GM12878 (cell line): ENCODE results near the gene PPP3CA. TPM values are rescaled to one million over a fixed set of nuclear protein-coding genes. Genes with fewer than 3 reads are reported as not detected.
A peak's percentile ranks its signal among the peaks of the same experiment; 100 is the strongest.

Experiments
- ASH2L ChIP-seq: fragments of 300-600, 200-600 bp; sonication (generic); IDR thresholded peaks from 2 replicates; pipeline ENCODE4 v1.6.1; 2017; ENCODE audit warnings: low read depth, mild to moderate bottlenecking, borderline replicate concordance
- BMI1 ChIP-seq: fragments of 450-650 bp; IDR thresholded peaks from 2 replicates; pipeline ENCODE4 v1.6.1; 2016; ENCODE audit warnings: mild to moderate bottlenecking, moderate library complexity, borderline replicate concordance
- CBX5 ChIP-seq: sonication (generic); IDR thresholded peaks from 2 replicates; pipeline ENCODE4 v1.6.1; 2016; ENCODE audit warnings: low read depth, moderate library complexity, mild to moderate bottlenecking, inconsistent platforms
- CHD4 ChIP-seq: fragments of 200-600 bp; sonication (generic); IDR thresholded peaks from 2 replicates; pipeline ENCODE4 v1.6.1; 2016; ENCODE audit warnings: mild to moderate bottlenecking
- IRF3 ChIP-seq: fragments of 450-650 bp; IDR thresholded peaks from 2 replicates; pipeline ENCODE4 v1.6.1; 2014; ENCODE audit warnings: mild to moderate bottlenecking
- JUNB ChIP-seq: IDR thresholded peaks from 2 replicates; pipeline ENCODE4 v1.6.1; 2016; ENCODE audit warnings: antibody characterized with exemption, mild to moderate bottlenecking
- LARP7 ChIP-seq: fragments of 450-650 bp; IDR thresholded peaks from 2 replicates; pipeline ENCODE4 v1.6.1; 2017; ENCODE audit warnings: mild to moderate bottlenecking
- MTA2 ChIP-seq: fragments of 450-650 bp; IDR thresholded peaks from 2 replicates; pipeline ENCODE4 v1.6.1; 2016; ENCODE audit warnings: low read depth, mild to moderate bottlenecking, moderate library complexity
- MXI1 ChIP-seq: fragments of 150-350 bp; IDR thresholded peaks from 2 replicates; pipeline ENCODE4 v1.6.1; 2011; ENCODE audit warnings: low read depth, mild to moderate bottlenecking, inconsistent platforms, low read length, improper control_type of control experiment
- NFIC ChIP-seq: IDR thresholded peaks from 2 replicates; pipeline ENCODE4 v1.6.1; 2012; ENCODE audit warnings: low read depth, mild to moderate bottlenecking, inconsistent platforms, low read length, moderate library complexity
- NFYA ChIP-seq: IDR thresholded peaks from 2 replicates; pipeline ENCODE4 v1.6.1; 2011; ENCODE audit warnings: low read depth, mild to moderate bottlenecking, low read length, improper control_type of control experiment, borderline replicate concordance
- NR2C2 ChIP-seq: IDR thresholded peaks from 2 replicates; pipeline ENCODE4 v1.6.1; 2011; ENCODE audit warnings: borderline replicate concordance, low read depth; ENCODE audit not compliant: control insufficient read depth, insufficient read length
- PBX3 ChIP-seq: IDR thresholded peaks from 2 replicates; pipeline ENCODE4 v1.6.1; 2011; ENCODE audit warnings: mild to moderate bottlenecking, low read depth, low read length, moderate library complexity; ENCODE audit not compliant: insufficient replicate concordance
- RAD51 ChIP-seq: fragments of 450-650 bp; IDR thresholded peaks from 2 replicates; pipeline ENCODE4 v1.6.1; 2016; ENCODE audit warnings: moderate library complexity, mild to moderate bottlenecking, inconsistent platforms
- RCOR1 ChIP-seq: conservative IDR thresholded peaks from 2 replicates; pipeline ENCODE4 v1.6.1; 2012; ENCODE audit warnings: low read depth, low read length, improper control_type of control experiment
- SKIL ChIP-seq: fragments of 450-650 bp; IDR thresholded peaks from 2 replicates; pipeline ENCODE4 v1.6.1; 2017; ENCODE audit warnings: mild to moderate bottlenecking, low read depth, inconsistent platforms; ENCODE audit not compliant: poor library complexity, severe bottlenecking
- TAF1 ChIP-seq: IDR thresholded peaks from 2 replicates; pipeline ENCODE4 v1.6.1; 2011; ENCODE audit warnings: mild to moderate bottlenecking, low read depth, low read length, borderline replicate concordance
- TARDBP ChIP-seq: IDR thresholded peaks from 2 replicates; pipeline ENCODE4 v1.6.1; 2016; ENCODE audit warnings: borderline replicate concordance
- ZBTB4 ChIP-seq: fragments of 450-650 bp; formaldehyde crosslinking; IDR thresholded peaks from 2 replicates; pipeline ENCODE4 v1.4.0; 2022; ENCODE audit warnings: mild to moderate bottlenecking, moderate library complexity
- polyA plus RNA-seq, 11 experiments: library from polyadenylated mRNA; depleted of rRNA in 4 of 11; unstranded in 6 of 11; stranded (reverse) in 5 of 11; fragments of >200 nt; fragmentation: Nextera tagmentation in 4 of 11; fragmentation: Illumina TruSeq in 1 of 11; extraction: Ambion mirVana in 4 of 11; extraction: Trizol in 1 of 11; gene quantifications; 1 replicate in 1 of 11; 2 replicates in 10 of 11; pipeline versions ENCODE4 v1.2.1 to v1.2.3, GENCODE V29; 2011 to 2016; ENCODE audit warnings: inconsistent platforms in 2 of 11, missing spikeins in 2 of 11, low read depth in 1 of 11
- total RNA-seq, 4 experiments: library from RNA; depleted of rRNA in 3 of 4; stranded (reverse); fragments of >200 nt in 3 of 4; fragmentation: Illumina TruSeq in 1 of 4; extraction: Trizol in 1 of 4; gene quantifications; 2 replicates each; pipeline versions ENCODE4 v1.2.1 to v1.2.3, GENCODE V29; 2013 to 2021
- TF ChIP-seq, protein P1 (sequence below): fragments of 450-650 bp; IDR thresholded peaks from 2 replicates; pipeline ENCODE4 v1.6.1; 2018; ENCODE audit warnings: borderline replicate concordance, mild to moderate bottlenecking; ENCODE audit not compliant: partially characterized antibody

The PPP3CA gene
- total and polyA plus RNA-seq, 10 of the 15 experiments (the other 5 are each of a cell fraction or from before 2014, with no cell fraction given): 0.33 to 9.0 (median 1.0) TPM

- TF ChIP-seq PBX3: no peak
- peak; percentile 82 for TF ChIP-seq MTA2
- no peak for TF ChIP-seq RCOR1
- TF ChIP-seq NR2C2: no peak
- TF ChIP-seq TAF1: no peak
- no peak for TF ChIP-seq IRF3
- no peak for TF ChIP-seq RAD51
- TF ChIP-seq, protein P1, sequence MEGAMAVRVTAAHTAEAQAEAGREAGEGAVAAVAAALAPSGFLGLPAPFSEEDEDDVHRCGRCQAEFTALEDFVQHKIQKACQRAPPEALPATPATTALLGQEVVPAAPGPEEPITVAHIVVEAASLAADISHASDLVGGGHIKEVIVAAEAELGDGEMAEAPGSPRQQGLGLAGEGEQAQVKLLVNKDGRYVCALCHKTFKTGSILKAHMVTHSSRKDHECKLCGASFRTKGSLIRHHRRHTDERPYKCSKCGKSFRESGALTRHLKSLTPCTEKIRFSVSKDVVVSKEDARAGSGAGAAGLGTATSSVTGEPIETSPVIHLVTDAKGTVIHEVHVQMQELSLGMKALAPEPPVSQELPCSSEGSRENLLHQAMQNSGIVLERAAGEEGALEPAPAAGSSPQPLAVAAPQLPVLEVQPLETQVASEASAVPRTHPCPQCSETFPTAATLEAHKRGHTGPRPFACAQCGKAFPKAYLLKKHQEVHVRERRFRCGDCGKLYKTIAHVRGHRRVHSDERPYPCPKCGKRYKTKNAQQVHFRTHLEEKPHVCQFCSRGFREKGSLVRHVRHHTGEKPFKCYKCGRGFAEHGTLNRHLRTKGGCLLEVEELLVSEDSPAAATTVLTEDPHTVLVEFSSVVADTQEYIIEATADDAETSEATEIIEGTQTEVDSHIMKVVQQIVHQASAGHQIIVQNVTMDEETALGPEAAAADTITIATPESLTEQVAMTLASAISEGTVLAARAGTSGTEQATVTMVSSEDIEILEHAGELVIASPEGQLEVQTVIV: no peak
- TF ChIP-seq TARDBP: no peak
- TF ChIP-seq ASH2L: no peak
- TF ChIP-seq CBX5: no peak
- TF ChIP-seq JUNB: no peak
- TF ChIP-seq NFYA: no peak
- no peak for TF ChIP-seq MXI1
- no peak for TF ChIP-seq CHD4
- no peak for TF ChIP-seq LARP7
- no peak for TF ChIP-seq SKIL
- no peak for TF ChIP-seq BMI1
- TF ChIP-seq ZBTB4 (CRISPR knock-in tag): no peak
- no peak for TF ChIP-seq NFIC
Observed at GRCh38 chr4:101135371-101136010, 211.8 kb downstream of the PPP3CA start (continued).
